ENCODE measurements around the gene C10orf105.

C10orf105 gene

GRCh38 chr10:71746344-71747037 lies 26.9 kb upstream of the C10orf105 start:
- H3K4me1 ChIP-seq (ENCODE audit: insufficient read depth, low read length): peaks cover 12% of the 10 kb centered on the region; the same call in 1 of the 2 replicates
- H3K36me3 ChIP-seq (ENCODE audit: insufficient read depth, low read length): no peaks in the 10 kb centered on the region
- no peaks in the 10 kb centered on the region for H3K9me3 ChIP-seq (ENCODE audit: control insufficient read depth, insufficient read depth, low read length)
- H3K9ac ChIP-seq (ENCODE audit: low read depth, low read length): no peak overlapping the region

GRCh38 chr10:71745664-71746250 lies 26.2 kb upstream of the C10orf105 start:
- Histone ChIP-seq H3K9me3 (ENCODE audit: control insufficient read depth, insufficient read depth, low read length) (no peaks in the 10 kb centered on the region), H3K9ac (ENCODE audit: low read depth, low read length) (no peak overlapping the region), H3K36me3 (ENCODE audit: insufficient read depth, low read length) (no peaks in the 10 kb centered on the region), H3K4me1 (ENCODE audit: insufficient read depth, low read length) (peaks cover 12% of the 10 kb centered on the region; the same call in 1 of the 2 replicates)

GRCh38 chr10:71744897-71745663 lies 25.5 kb upstream of the C10orf105 start:
- H3K9ac ChIP-seq (ENCODE audit: low read depth, low read length): no peak overlapping the region
- H3K9me3 ChIP-seq (ENCODE audit: control insufficient read depth, insufficient read depth, low read length): no peaks in the 10 kb centered on the region
- H3K36me3 ChIP-seq (ENCODE audit: insufficient read depth, low read length): no peaks in the 10 kb centered on the region
- H3K4me1 ChIP-seq (ENCODE audit: insufficient read depth, low read length): peaks cover 12% of the 10 kb centered on the region; the same call in 1 of the 2 replicates

GRCh38 chr10:71743866-71744265 lies 24.3 kb upstream of the C10orf105 start:
- Histone ChIP-seq H3K4me1 (ENCODE audit: insufficient read depth, low read length) (peaks cover 12% of the 10 kb centered on the region; the same call in 1 of the 2 replicates), H3K9me3 (ENCODE audit: control insufficient read depth, insufficient read depth, low read length) (no peaks in the 10 kb centered on the region), H3K9ac (ENCODE audit: low read depth, low read length) (no peak overlapping the region), H3K36me3 (ENCODE audit: insufficient read depth, low read length) (no peaks in the 10 kb centered on the region)

- Histone ChIP-seq H3K4me1 (ENCODE audit: insufficient read depth, low read length) (peaks cover 11% of the 10 kb centered on the region; the same call in 1 of the 2 replicates), H3K36me3 (ENCODE audit: insufficient read depth, low read length) (no peaks in the 10 kb centered on the region), H3K9ac (ENCODE audit: low read depth, low read length) (no peak overlapping the region), H3K9me3 (ENCODE audit: control insufficient read depth, insufficient read depth, low read length) (no peaks in the 10 kb centered on the region)
Observed at GRCh38 chr10:71743089-71743838, 23.7 kb upstream of the C10orf105 start.

- Histone ChIP-seq H3K4me1 (ENCODE audit: insufficient read depth, low read length) (peaks cover 7% of the 10 kb centered on the region; the same call in 1 of the 2 replicates), H3K36me3 (ENCODE audit: insufficient read depth, low read length) (no peaks in the 10 kb centered on the region), H3K9me3 (ENCODE audit: control insufficient read depth, insufficient read depth, low read length) (no peaks in the 10 kb centered on the region), H3K9ac (ENCODE audit: low read depth, low read length) (no peak overlapping the region)
Observed at GRCh38 chr10:71742301-71743088, 22.9 kb upstream of the C10orf105 start.

GRCh38 chr10:71741671-71742070 lies 22.1 kb upstream of the C10orf105 start:
- Histone ChIP-seq H3K36me3 (ENCODE audit: insufficient read depth, low read length) (no peaks in the 10 kb centered on the region), H3K9me3 (ENCODE audit: control insufficient read depth, insufficient read depth, low read length) (no peaks in the 10 kb centered on the region), H3K9ac (ENCODE audit: low read depth, low read length) (no peak overlapping the region), H3K4me1 (ENCODE audit: insufficient read depth, low read length) (peaks cover 5% of the 10 kb centered on the region; the same call in 1 of the 2 replicates)

- no peak overlapping the region for H3K9ac ChIP-seq (ENCODE audit: low read depth, low read length)
- H3K4me1 ChIP-seq (ENCODE audit: insufficient read depth, low read length): no peaks in the 10 kb centered on the region
- no peaks in the 10 kb centered on the region for H3K9me3 ChIP-seq (ENCODE audit: control insufficient read depth, insufficient read depth, low read length)
- no peaks in the 10 kb centered on the region for H3K36me3 ChIP-seq (ENCODE audit: insufficient read depth, low read length)
Observed at GRCh38 chr10:71741029-71741428, 21.5 kb upstream of the C10orf105 start.

- Histone ChIP-seq H3K36me3 (ENCODE audit: insufficient read depth, low read length) (no peaks in the 10 kb centered on the region), H3K9me3 (ENCODE audit: control insufficient read depth, insufficient read depth, low read length) (no peaks in the 10 kb centered on the region), H3K9ac (ENCODE audit: low read depth, low read length) (no peak overlapping the region), H3K4me1 (ENCODE audit: insufficient read depth, low read length) (no peaks in the 10 kb centered on the region)
Observed at GRCh38 chr10:71740069-71740653, 20.6 kb upstream of the C10orf105 start.

GRCh38 chr10:71739358-71739900 lies 19.9 kb upstream of the C10orf105 start:
- Histone ChIP-seq H3K4me1 (ENCODE audit: insufficient read depth, low read length) (no peaks in the 10 kb centered on the region), H3K9me3 (ENCODE audit: control insufficient read depth, insufficient read depth, low read length) (no peaks in the 10 kb centered on the region), H3K36me3 (ENCODE audit: insufficient read depth, low read length) (no peaks in the 10 kb centered on the region), H3K9ac (ENCODE audit: low read depth, low read length) (no peak overlapping the region)

- H3K4me1 ChIP-seq (ENCODE audit: insufficient read depth, low read length): no peaks in the 10 kb centered on the region
- no peaks in the 10 kb centered on the region for H3K9me3 ChIP-seq (ENCODE audit: control insufficient read depth, insufficient read depth, low read length)
- no peaks in the 10 kb centered on the region for H3K36me3 ChIP-seq (ENCODE audit: insufficient read depth, low read length)
- H3K9ac ChIP-seq (ENCODE audit: low read depth, low read length): no peak overlapping the region
Observed at GRCh38 chr10:71737834-71738197, 18.2 kb upstream of the C10orf105 start.

- H3K9me3 ChIP-seq (ENCODE audit: control insufficient read depth, insufficient read depth, low read length): no peaks in the 10 kb centered on the region
- H3K36me3 ChIP-seq (ENCODE audit: insufficient read depth, low read length): no peaks in the 10 kb centered on the region
- H3K9ac ChIP-seq (ENCODE audit: low read depth, low read length): no peak overlapping the region
- no peaks in the 10 kb centered on the region for H3K4me1 ChIP-seq (ENCODE audit: insufficient read depth, low read length)
Observed at GRCh38 chr10:71737001-71737833, 17.6 kb upstream of the C10orf105 start.

All from ES-I3 (cell line).